IPS-15b (cell line): ENCODE measurements around the gene MYO10.
"Not testable (repeated sequence)": the region's sequence is repeated elsewhere in the genome, so short reads cannot be mapped to it uniquely, and the experiment has no call there.

Experiments
- H3K27me3 ChIP-seq: one replicate; pipeline ENCODE4 v1.6.1; 2013; ENCODE audit warnings: low read length; ENCODE audit not compliant: control insufficient read depth, insufficient read depth
- H3K36me3 ChIP-seq: one replicate; pipeline ENCODE4 v1.6.1; 2013; ENCODE audit warnings: low read length; ENCODE audit not compliant: control insufficient read depth, insufficient read depth
- H3K4me1 ChIP-seq: one replicate; pipeline ENCODE4 v1.6.1; 2013; ENCODE audit warnings: mild to moderate bottlenecking, low read length; ENCODE audit not compliant: control insufficient read depth, insufficient read depth
- H3K4me3 ChIP-seq: one replicate; pipeline ENCODE4 v1.5.1; 2013; ENCODE audit warnings: low read depth, low read length
- H3K9ac ChIP-seq: one replicate; pipeline ENCODE4 v1.6.1; 2013; ENCODE audit warnings: low read depth, mild to moderate bottlenecking, low read length
- H3K9me3 ChIP-seq: one replicate; pipeline ENCODE4 v1.6.1; 2013; ENCODE audit warnings: mild to moderate bottlenecking, low read length; ENCODE audit not compliant: control insufficient read depth, insufficient read depth

MYO10 gene

GRCh38 chr5:16936150-16936988, at the start of gene MYO10:
Gene MYO10, minus strand, starts transcription at chr5:16936288. Its CDS starts 480 bp downstream, at chr5:16935808.
- Histone ChIP-seq H3K4me3 (peak within 1 kb of the TSS; percentile 90), H3K4me1 (peaks cover 3% of the 10 kb centered on the region), H3K9ac (peak within 1 kb of the TSS; percentile 66), H3K9me3 (no peaks in the 10 kb centered on the region), H3K27me3 (peaks cover 41% of the 10 kb centered on the region), H3K36me3 (no peaks in the 10 kb centered on the region)

GRCh38 chr5:16985304-16985703, 49.2 kb upstream of the MYO10 start:
- H3K4me1 ChIP-seq, H3K9ac ChIP-seq, H3K27me3 ChIP-seq, H3K4me3 ChIP-seq, H3K36me3 ChIP-seq, H3K9me3 ChIP-seq: not testable (repeated sequence)

- H3K27me3 ChIP-seq = no peaks in the 10 kb centered on the region
- H3K36me3 ChIP-seq = no peaks in the 10 kb centered on the region
- H3K4me3 ChIP-seq = no peak overlapping the region
- no peak overlapping the region for H3K9ac ChIP-seq
- no peaks in the 10 kb centered on the region for H3K4me1 ChIP-seq
- no peaks in the 10 kb centered on the region for H3K9me3 ChIP-seq
These were observed 47.9 kb upstream of the MYO10 start for GRCh38 chr5:16983972-16984371.

GRCh38 chr5:16983022-16983639, 47.0 kb upstream of the MYO10 start:
- Histone ChIP-seq H3K9me3 (no peaks in the 10 kb centered on the region), H3K27me3 (no peaks in the 10 kb centered on the region), H3K9ac (no peak overlapping the region), H3K4me3 (no peak overlapping the region), H3K4me1 (no peaks in the 10 kb centered on the region), H3K36me3 (no peaks in the 10 kb centered on the region)

GRCh38 chr5:16981700-16982099, 45.6 kb upstream of the MYO10 start:
- no peaks in the 10 kb centered on the region for H3K9me3 ChIP-seq
- no peak overlapping the region for H3K9ac ChIP-seq
- H3K36me3 ChIP-seq = no peaks in the 10 kb centered on the region
- no peak overlapping the region for H3K4me3 ChIP-seq
- H3K4me1 ChIP-seq = no peaks in the 10 kb centered on the region
- H3K27me3 ChIP-seq = no peaks in the 10 kb centered on the region

GRCh38 chr5:16980983-16981382, 44.9 kb upstream of the MYO10 start:
- Histone ChIP-seq H3K36me3 (no peaks in the 10 kb centered on the region), H3K9ac (no peak overlapping the region), H3K9me3 (no peaks in the 10 kb centered on the region), H3K4me1 (no peaks in the 10 kb centered on the region), H3K4me3 (no peak overlapping the region), H3K27me3 (no peaks in the 10 kb centered on the region)

GRCh38 chr5:16978296-16978695, 42.2 kb upstream of the MYO10 start:
- Histone ChIP-seq H3K4me3 (no peak overlapping the region), H3K9me3 (no peaks in the 10 kb centered on the region), H3K27me3 (no peaks in the 10 kb centered on the region), H3K36me3 (no peaks in the 10 kb centered on the region), H3K4me1 (no peaks in the 10 kb centered on the region), H3K9ac (no peak overlapping the region)

GRCh38 chr5:16976625-16977008, 40.5 kb upstream of the MYO10 start:
- Histone ChIP-seq H3K4me1 (no peaks in the 10 kb centered on the region), H3K9ac (no peak overlapping the region), H3K36me3 (no peaks in the 10 kb centered on the region), H3K9me3 (no peaks in the 10 kb centered on the region), H3K27me3 (no peaks in the 10 kb centered on the region), H3K4me3 (no peak overlapping the region)

- no peaks in the 10 kb centered on the region for H3K9me3 ChIP-seq
These were observed 40.0 kb upstream of the MYO10 start for GRCh38 chr5:16975950-16976624.

GRCh38 chr5:16974981-16975380, 38.9 kb upstream of the MYO10 start:
- H3K9me3 ChIP-seq = no peaks in the 10 kb centered on the region
- H3K4me1 ChIP-seq = no peaks in the 10 kb centered on the region
- no peaks in the 10 kb centered on the region for H3K36me3 ChIP-seq
- no peak overlapping the region for H3K9ac ChIP-seq
- no peak overlapping the region for H3K4me3 ChIP-seq
- no peaks in the 10 kb centered on the region for H3K27me3 ChIP-seq

More at GRCh38 chr5:16975950-16976624, 40.0 kb upstream of the MYO10 start:
- Histone ChIP-seq H3K4me3 (no peak overlapping the region), H3K4me1 (no peaks in the 10 kb centered on the region), H3K27me3 (no peaks in the 10 kb centered on the region), H3K36me3 (no peaks in the 10 kb centered on the region), H3K9ac (no peak overlapping the region)

- Histone ChIP-seq H3K9me3 (no peaks in the 10 kb centered on the region), H3K9ac (no peak overlapping the region), H3K36me3 (no peaks in the 10 kb centered on the region), H3K4me1 (no peaks in the 10 kb centered on the region), H3K27me3 (no peaks in the 10 kb centered on the region), H3K4me3 (no peak overlapping the region)
These were observed 34.7 kb upstream of the MYO10 start for GRCh38 chr5:16970826-16971225.

- Histone ChIP-seq H3K27me3 (no peaks in the 10 kb centered on the region), H3K4me3 (no peak overlapping the region), H3K9ac (no peak overlapping the region), H3K36me3 (no peaks in the 10 kb centered on the region), H3K4me1 (no peaks in the 10 kb centered on the region), H3K9me3 (no peaks in the 10 kb centered on the region)
These were observed 34.2 kb upstream of the MYO10 start for GRCh38 chr5:16970260-16970659.
